Suppressor macrophage treated with lipopolysaccharide for 1 hour (primary cell): ENCODE data around the gene BBS9.

Source experiments
- DNase-seq, 3 donors: peaks; one replicate each; pipeline ENCODE4 v3.0.0-alpha.2; 2020 to 2022

Gene BBS9

GRCh38 chr7:33128631-33128989, 754 bp upstream of the BBS9 start:
- DNase-seq = no peak

- DNase-seq = no peak
These were observed 416 bp downstream of the BBS9 start for GRCh38 chr7:33129806-33130153.

GRCh38 chr7:33130184-33130583, 820 bp downstream of the BBS9 start:
- no peak for DNase-seq

- DNase-seq = no peak
These were observed 7.7 kb downstream of the BBS9 start for GRCh38 chr7:33137103-33137502.

GRCh38 chr7:33142585-33142984, 13.2 kb downstream of the BBS9 start:
- no peak for DNase-seq

GRCh38 chr7:33143996-33144718, 14.8 kb downstream of the BBS9 start:
- DNase-seq = no peak

- no peak for DNase-seq
These were observed 15.8 kb downstream of the BBS9 start for GRCh38 chr7:33145156-33145555.

GRCh38 chr7:33152087-33152486, 22.7 kb downstream of the BBS9 start:
- DNase-seq = no peak

GRCh38 chr7:33155811-33156210, 26.4 kb downstream of the BBS9 start:
- DNase-seq = no peak

- no peak for DNase-seq
These were observed 27.1 kb downstream of the BBS9 start for GRCh38 chr7:33156441-33156840.

GRCh38 chr7:33157311-33157710, 27.9 kb downstream of the BBS9 start:
- DNase-seq = no peak

- DNase-seq = no peak
These were observed 28.4 kb downstream of the BBS9 start for GRCh38 chr7:33157781-33158180.

GRCh38 chr7:33177876-33178275, 48.5 kb downstream of the BBS9 start:
- DNase-seq = no peak

GRCh38 chr7:33179519-33179918, 50.2 kb downstream of the BBS9 start:
- no peak for DNase-seq

- no peak for DNase-seq
These were observed 54.1 kb downstream of the BBS9 start for GRCh38 chr7:33183504-33183903.

- no peak for DNase-seq
These were observed 55.5 kb downstream of the BBS9 start for GRCh38 chr7:33184828-33185227.

GRCh38 chr7:33185786-33186185, 56.4 kb downstream of the BBS9 start:
- peak; percentile 31 to 50 (median 50) for DNase-seq

- no peak for DNase-seq
These were observed 56.8 kb downstream of the BBS9 start for GRCh38 chr7:33186192-33186591.

GRCh38 chr7:33190688-33191304, 61.4 kb downstream of the BBS9 start:
- no peak for DNase-seq

GRCh38 chr7:33191340-33191739, 62.0 kb downstream of the BBS9 start:
- DNase-seq = no peak

GRCh38 chr7:33192695-33193291, 63.4 kb downstream of the BBS9 start:
- no peak for DNase-seq

- no peak for DNase-seq
These were observed 64.0 kb downstream of the BBS9 start for GRCh38 chr7:33193308-33193864.

GRCh38 chr7:33195264-33195663, 65.9 kb downstream of the BBS9 start:
- DNase-seq = peak in 2 of 3 donors; percentile 5 to 67

GRCh38 chr7:33196221-33196620, 66.9 kb downstream of the BBS9 start:
- no peak for DNase-seq
